Panc1 (cell line): ENCODE results near the gene ZBTB9.
A peak's percentile ranks its signal among the peaks of the same experiment; 100 is the strongest.

Experiments used
- CTCF ChIP-seq: fragments of 450-650 bp; IDR thresholded peaks from 2 replicates; pipeline ENCODE4 v1.5.1; 2017; ENCODE audit warnings: mild to moderate bottlenecking
- POLR2AphosphoS5 ChIP-seq: IDR thresholded peaks from 2 replicates; pipeline ENCODE4 v1.6.1; 2012; ENCODE audit warnings: mild to moderate bottlenecking, low read depth, low read length, moderate library complexity
- REST ChIP-seq, 2 experiments: IDR thresholded peaks; 2 replicates each; pipeline ENCODE4 v1.6.1; 2011 to 2012; ENCODE audit warnings: low read depth in 2 of 2, control low read depth in 1 of 2, low read length in 1 of 2, mild to moderate bottlenecking in 1 of 2, moderate library complexity in 1 of 2; ENCODE audit not compliant: insufficient read depth in 1 of 2
- SIN3A ChIP-seq: IDR thresholded peaks from 2 replicates; pipeline ENCODE4 v1.6.1; 2012; ENCODE audit warnings: low read depth, mild to moderate bottlenecking, low read length, moderate library complexity, borderline replicate concordance; ENCODE audit not compliant: insufficient read depth

DNA sequence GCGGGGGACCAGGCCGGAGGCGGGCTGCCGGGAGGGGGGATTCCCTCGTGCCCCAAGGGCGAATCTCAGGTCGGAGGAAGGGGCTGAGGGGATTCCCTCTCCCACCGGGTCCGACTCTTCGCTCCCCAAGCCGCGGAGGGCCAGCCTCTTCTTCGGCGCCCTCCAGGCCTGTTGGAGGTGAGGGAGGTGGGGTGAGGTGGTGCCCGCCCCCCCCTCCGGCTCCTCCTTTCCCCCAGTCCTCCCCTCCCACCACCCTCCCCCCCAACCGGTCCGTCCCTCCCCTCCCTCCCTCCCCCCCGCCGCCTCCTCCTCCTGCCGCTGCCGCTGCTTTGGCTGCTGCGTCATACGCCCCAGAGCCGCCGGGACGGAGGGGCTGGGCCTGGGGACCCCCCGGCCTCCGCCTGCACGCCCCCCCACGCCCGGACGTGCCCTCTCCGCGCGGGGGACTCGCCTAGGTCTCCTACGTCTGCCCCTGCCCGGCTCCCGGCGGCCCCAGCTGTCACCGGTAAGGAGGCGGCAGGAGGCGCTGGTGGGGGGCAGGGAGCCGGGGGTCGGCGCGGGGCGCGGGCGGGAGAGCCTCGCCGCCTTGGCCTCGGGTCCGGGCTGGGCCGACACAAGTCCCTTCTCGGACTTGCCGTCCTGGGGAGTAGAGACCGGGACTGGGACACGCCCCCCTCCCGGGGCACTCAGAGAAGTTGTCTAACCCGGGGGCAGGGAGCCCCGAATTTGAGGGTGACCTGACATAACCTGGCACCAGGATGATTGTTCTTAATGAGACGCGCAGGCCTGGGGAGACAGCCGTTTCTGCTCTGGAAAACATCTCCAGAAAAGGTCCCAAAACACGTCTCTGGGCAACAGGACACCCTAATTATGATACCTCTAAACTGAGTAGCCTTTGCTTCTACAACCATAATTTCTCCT, 43.4 kb upstream of the ZBTB9 start, which contains the start of gene PHF1:
- TF ChIP-seq CTCF, result no peak
- no peak for TF ChIP-seq POLR2AphosphoS5
- TF ChIP-seq SIN3A, result peak; percentile 58; the same call in 1 of the 2 replicates
- TF ChIP-seq REST (IDR thresholded peaks at IDR 0.05; ENCODE audit: insufficient read depth in 1 of 2, low read depth in 2 of 2, low read length in 1 of 2), result no peak
